DOHH2 (cell line): ENCODE measurements around the gene KIF19.

Experiments used
- CTCF ChIP-seq: fragments of 200-600 bp; sonication (generic); IDR thresholded peaks from one replicate; pipeline ENCODE4 v1.5.1; 2014; ENCODE audit warnings: antibody characterized with exemption, mild to moderate bottlenecking, low read depth, low read length; ENCODE audit not compliant: poor library complexity, severe bottlenecking
- EZH2phosphoT487 ChIP-seq: fragments of 200-600 bp; sonication (generic); IDR thresholded peaks from 2 replicates; pipeline ENCODE4 v1.6.1; 2017; ENCODE audit warnings: borderline replicate concordance, mild to moderate bottlenecking, antibody characterized with exemption, low read length, moderate library complexity, mixed read lengths

DNA sequence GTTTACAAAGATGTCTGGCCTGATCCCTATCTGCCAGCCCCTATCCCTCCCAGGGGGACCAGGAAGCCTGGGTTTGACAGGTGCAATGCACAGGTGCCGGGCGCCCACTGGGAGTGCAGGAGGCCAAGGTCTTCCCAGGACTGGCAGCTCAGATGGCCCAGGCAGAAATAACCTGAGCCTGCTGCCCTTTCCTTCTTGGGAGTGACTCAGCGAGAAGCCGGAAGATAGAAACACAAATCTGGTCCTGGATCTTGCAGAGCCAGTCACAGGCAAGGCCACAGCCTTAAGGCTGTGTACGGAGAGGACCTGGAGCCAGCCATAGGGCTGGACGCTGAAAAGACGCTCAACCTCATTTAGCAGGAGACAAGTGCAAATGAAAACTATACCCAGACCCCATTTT lies 69.0 kb downstream of the KIF19 start:
- TF ChIP-seq CTCF (no peak), EZH2phosphoT487 (no peak)
